Daoy (cell line): ENCODE data around the gene GRB10. TPM values are rescaled to one million over a fixed set of nuclear protein-coding genes. Genes with fewer than 3 reads are reported as not detected.

Experiments used
- DNase-seq: peaks from one replicate; pipeline ENCODE4 v3.0.0-alpha.2; 2015; ENCODE audit warnings: low read depth
- total RNA-seq: library from RNA; depleted of rRNA; stranded (reverse); fragments of >200 nt; shearing (Covaris generic); gene quantifications from 2 replicates; pipeline ENCODE4 v1.2.3, GENCODE V29; 2014

Gene GRB10
- total RNA-seq, 1 experiment from 2014 or later = 66.3 TPM

GRCh38 chr7:50637725-50638643 lies 144.7 kb downstream of the GRB10 start:
- DNase-seq = no peak

GRCh38 chr7:50634378-50634777 lies 148.3 kb downstream of the GRB10 start:
- no peak for DNase-seq

DNA sequence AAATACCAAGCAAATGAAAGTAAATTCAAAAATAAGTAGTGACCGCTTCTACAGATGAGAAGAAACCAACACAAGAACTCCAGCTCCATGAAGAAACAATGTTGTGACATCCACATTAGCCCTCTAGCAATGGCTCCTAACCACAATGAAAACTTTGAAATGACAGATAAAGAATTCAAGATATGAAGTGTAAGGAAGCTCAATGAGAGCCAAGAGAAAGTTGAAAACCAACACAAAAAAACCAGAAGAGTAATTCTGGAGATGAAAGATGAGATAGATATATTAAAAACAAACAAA lies 149.3 kb downstream of the GRB10 start:
- no peak for DNase-seq

GRCh38 chr7:50632561-50633413 lies 149.9 kb downstream of the GRB10 start:
- DNase-seq = peak; percentile 75

DNA sequence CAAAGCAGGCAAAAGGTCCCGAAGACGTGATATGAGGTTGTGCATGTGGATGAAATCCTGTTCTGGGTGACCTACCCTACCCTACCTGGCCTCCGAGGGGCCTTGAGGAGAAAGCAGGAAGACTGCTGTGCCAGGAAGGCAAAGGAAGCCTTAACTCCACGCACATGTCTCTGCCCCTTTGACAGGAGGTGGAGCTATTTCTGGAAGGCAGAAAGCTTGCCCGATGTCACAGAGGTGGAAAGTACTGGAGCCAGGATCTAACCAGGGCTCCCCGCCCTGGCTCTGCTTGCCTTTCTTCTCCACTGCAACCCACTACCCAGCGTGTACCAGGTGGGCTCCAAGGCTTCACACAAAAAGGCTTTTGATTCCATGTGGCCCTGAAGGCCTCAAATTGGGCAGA lies 151.1 kb downstream of the GRB10 start:
- DNase-seq = no peak

GRCh38 chr7:50631100-50631499 lies 151.6 kb downstream of the GRB10 start:
- DNase-seq = no peak

GRCh38 chr7:50629238-50629901 lies 153.3 kb downstream of the GRB10 start:
- DNase-seq = no peak

DNA sequence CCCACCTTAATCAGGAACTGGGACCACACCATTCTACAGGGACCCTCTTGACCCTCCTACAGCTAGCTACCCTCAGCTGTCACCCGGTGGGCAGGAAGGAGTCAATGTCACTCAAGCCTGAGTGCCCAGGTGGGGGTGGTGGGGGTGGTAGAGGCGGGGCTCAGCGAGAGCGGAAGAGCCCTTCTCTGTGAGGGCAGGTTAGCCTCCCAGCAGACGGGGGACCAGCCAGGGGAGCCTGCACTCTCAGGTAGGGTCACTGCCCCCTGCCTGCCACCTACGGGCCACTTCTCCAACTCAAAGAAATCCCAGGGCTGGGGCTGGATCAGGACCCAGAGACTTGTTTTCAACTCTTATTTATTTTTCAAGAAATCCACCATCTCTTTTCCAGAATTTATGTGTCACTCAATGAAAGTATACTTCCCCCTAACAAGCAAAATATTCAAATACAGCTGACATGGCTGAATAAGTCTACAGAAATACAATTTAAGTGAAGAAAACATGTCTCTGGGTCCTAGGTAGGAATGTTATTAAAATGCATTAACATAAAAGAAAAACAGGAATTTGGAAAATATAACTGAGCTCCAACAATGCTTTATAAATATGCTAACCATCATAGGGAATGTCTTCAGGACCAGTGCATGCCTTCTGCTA lies 154.1 kb downstream of the GRB10 start:
- DNase-seq = no peak

GRCh38 chr7:50627824-50628361 lies 154.8 kb downstream of the GRB10 start:
- no peak for DNase-seq

DNA sequence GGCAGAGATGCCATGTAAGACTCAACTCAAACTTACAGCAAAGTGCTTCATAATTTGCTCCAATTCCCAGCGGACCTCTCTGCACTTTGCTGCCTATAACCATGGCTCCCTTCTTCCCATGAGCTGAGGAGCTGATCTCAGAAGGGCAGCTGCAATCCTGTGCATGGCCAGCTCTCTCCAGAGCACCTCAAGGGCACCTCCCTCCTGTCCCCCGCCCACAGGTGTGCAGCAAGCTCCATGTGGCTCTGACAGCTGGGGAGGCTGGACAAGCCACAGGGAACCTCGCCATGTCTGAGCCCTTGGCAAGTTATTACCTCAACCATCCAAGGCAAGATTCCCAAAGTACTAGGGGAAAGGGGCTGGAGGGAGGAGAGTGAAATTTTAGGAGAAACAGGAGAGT lies 156.4 kb downstream of the GRB10 start:
- DNase-seq = no peak

- DNase-seq = no peak
Measured at GRCh38 chr7:50625360-50625759, 157.3 kb downstream of the GRB10 start.

- DNase-seq = no peak
Measured at GRCh38 chr7:50622821-50623220, 159.9 kb downstream of the GRB10 start.

DNA sequence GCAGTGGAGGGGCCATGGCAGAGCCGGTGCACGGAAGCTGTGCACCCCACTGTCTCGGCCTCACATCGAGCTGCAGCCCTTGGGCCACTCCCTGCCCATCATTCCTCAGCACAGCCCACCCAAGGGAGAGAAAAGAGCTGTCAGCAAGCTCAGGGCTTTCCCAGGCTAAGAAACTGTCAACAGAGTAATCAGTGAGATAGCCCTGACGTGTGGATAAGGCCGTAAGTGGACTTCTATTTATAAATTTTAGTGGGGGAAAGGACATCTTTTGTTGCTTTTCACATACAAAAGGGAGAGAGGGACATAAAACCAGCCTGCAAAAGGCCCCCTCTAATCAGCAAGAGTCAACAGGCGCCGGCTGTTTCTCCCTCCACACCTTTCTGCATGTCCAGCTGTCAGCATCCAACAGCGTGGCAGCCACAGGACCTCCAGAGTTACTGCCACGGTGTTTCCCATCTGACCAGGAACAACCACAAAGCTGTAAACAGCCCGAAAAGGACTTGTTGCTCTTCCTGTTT lies 160.7 kb downstream of the GRB10 start:
- no peak for DNase-seq

- no peak for DNase-seq
Measured at GRCh38 chr7:50621206-50621605, 161.5 kb downstream of the GRB10 start.

DNA sequence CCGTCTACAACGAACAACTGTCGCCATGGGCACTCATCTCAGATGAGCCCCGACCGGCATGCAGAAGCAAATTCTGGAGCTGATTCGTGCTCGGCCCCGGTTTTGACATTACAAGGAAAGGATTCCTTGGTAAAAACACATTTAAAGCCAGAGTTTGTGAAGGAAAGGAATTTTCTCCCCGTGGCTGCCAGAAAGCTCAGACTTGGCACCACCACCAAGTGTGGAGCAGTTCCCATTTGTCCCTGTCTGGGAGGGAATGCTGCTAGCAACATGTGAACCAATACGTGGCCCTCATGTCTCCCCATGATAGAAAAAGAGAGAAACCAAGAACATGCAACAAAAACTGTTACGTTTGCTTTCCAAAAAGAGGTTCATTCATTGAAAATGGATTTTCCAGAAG lies 162.3 kb downstream of the GRB10 start:
- no peak for DNase-seq

DNA sequence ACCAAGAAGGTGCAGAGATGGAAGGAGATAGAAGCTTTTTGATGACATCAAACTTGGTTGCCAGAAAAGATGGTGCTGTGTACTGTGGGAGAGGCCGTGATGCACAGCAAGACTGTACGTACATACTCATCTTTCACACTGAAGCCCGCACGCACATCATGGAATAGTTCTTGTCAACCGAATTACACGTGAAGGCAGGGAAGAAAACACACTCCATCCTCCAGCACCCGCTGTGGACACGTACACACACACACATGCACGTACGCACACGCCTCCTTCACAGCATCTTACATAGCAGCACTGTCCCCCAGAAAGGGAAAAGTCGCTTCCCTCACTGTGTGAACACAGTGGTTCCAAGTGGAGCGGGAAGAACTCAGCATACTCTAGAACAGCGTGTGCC lies 163.0 kb downstream of the GRB10 start:
- DNase-seq = no peak

GRCh38 chr7:50618281-50618680 lies 164.4 kb downstream of the GRB10 start:
- no peak for DNase-seq

GRCh38 chr7:50615519-50616080 lies 167.1 kb downstream of the GRB10 start:
- no peak for DNase-seq

DNA sequence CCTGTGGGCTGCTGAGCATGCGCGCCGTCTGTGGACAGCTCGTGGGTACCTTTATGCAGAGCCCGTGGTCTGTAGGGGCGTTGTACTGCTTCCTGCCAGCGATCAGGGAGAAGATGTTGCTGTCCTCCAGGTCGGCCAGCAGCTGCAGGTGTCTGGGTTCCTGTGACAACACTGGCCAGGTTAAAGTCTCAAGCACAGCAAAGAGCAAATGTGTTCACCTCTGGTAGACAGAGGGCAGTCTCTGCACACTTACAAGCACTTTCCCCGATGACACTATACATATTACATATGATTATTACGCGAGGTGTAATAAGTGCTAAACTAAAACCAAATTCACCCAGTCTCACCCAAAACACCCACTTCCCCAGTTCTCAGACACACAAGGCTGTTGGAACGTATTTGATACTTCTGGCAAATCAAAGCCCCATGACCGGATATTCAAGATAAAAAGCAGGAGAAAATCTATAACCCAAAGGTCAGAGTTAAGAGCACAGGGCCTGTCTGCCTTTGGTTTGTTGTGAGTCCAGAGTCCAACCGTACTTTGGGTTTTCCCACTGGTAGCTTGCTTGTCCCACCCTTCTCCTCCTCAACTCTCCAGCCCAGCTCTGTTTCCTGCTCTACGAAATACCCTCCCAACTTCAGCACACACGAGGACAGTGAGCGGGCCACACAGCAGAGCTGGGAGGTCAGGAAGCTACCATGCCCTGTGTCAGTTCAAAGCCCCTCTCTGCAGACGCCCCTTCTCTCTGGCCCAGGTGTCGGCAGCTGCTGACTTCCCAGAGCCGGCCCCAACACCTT lies 167.8 kb downstream of the GRB10 start:
- no peak for DNase-seq

DNA sequence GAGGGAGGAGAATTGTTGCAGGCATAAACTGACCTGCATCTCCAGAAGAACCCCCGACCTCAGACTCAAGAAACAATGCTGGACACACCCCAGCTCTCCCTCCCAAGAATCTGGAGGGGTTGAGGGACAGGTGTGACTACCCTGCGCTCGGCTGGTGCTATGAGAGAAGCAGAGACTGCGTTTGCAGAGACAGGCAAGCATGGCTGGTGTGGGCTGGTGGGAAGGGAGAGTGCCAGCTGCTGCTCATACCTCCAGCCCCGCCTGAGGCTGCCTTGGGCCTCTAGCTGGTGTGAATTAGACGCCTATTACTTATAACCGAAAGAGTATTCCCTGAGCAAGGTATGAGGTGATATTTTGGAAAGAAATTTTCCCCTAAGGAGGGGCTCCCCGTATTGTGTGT lies 169.2 kb downstream of the GRB10 start:
- DNase-seq = no peak
